RWPE1 (cell line): ENCODE measurements around the gene ZEB2.

ENCODE experiments used
- CTCF ChIA-PET: fragments of 350-600 bp; sonication (Branson Sonifier 250); formaldehyde crosslinking; extraction: SDS; loops from one replicate; lab custom pipeline; 2021; lab: Yijun Ruan, JAX
- POLR2A ChIA-PET: fragments of 400-600 bp; formaldehyde crosslinking; extraction: SDS; loops from one replicate; lab custom pipeline; 2020; ENCODE audit warnings: antibody characterized with exemption; ENCODE audit not compliant: low non-redundant PET; lab: Yijun Ruan, JAX
- DNase-seq: peaks from one replicate; pipeline ENCODE4 v3.0.0; 2012; ENCODE audit warnings: low spot score
- H3K27ac ChIP-seq: fragments of 450-650 bp; 2 replicates; pipeline ENCODE4 v1.5.1; 2017
- TF ChIP-seq, protein P1 (sequence below): fragments of 450-650 bp; conservative IDR thresholded peaks from 2 replicates; pipeline ENCODE4 v1.5.1; 2017; ENCODE audit warnings: low read depth, mild to moderate bottlenecking

Gene ZEB2

DNA sequence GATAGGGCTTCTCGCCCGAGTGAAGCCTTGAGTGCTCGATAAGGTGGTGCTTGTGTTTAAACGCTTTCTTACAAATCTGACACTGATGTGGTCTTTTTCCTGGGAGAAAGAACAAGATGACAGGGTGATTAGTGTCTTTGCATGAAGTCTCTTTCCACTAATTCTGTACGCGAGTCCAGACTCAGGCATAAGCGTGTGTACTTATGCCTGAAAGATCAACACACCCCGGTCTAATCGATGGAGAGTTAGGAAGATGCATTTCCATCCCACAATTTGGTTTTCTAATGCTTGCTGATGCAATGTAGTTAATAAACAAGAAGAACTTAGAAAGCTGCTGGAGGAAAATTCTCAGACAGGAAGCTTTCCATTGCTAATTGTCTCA lies 130.0 kb downstream of the ZEB2 start:
- peak overlapping the region; percentile 58 for H3K27ac ChIP-seq
- ChIA-PET POLR2A (no interaction called here), CTCF (no interaction called here)
- TF ChIP-seq, protein P1, sequence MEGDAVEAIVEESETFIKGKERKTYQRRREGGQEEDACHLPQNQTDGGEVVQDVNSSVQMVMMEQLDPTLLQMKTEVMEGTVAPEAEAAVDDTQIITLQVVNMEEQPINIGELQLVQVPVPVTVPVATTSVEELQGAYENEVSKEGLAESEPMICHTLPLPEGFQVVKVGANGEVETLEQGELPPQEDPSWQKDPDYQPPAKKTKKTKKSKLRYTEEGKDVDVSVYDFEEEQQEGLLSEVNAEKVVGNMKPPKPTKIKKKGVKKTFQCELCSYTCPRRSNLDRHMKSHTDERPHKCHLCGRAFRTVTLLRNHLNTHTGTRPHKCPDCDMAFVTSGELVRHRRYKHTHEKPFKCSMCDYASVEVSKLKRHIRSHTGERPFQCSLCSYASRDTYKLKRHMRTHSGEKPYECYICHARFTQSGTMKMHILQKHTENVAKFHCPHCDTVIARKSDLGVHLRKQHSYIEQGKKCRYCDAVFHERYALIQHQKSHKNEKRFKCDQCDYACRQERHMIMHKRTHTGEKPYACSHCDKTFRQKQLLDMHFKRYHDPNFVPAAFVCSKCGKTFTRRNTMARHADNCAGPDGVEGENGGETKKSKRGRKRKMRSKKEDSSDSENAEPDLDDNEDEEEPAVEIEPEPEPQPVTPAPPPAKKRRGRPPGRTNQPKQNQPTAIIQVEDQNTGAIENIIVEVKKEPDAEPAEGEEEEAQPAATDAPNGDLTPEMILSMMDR: no peak
- DNase-seq: no peak

DNA sequence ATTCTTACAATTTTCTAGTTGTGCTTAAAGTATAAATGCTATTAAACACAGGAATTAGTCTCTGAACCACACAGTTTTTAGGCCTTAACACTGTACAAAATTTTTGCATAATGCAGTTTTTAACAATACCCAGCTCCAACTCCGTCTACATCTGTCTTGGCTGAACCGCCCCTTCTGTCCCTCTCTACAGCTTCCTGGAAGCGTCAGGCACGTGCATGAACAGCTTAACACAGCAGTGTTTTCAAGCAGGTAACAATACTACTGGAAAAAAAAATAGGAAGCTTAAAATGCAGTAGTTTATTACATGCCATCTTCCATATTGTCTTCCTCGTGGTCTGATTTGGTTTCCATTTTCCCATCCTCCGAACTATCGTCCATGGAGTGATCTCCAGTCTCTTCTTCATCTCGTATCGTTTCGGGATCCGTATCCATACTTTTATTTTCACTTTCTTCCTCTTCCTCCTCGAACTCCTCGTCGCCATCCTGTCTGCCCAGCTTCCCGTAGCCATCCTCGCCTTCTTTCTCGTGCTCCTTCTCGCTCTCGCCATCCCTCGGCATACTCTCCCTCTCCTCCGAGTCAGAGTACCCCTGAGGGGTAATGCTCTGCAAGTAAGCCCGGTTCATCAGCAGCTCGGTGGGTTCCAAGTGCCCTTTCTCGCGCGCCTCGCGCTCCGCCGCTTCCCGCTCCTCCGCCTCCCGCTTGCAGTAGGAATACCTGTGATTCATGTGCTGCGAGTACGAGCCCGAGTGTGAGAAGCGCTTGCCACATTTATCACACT lies 130.6 kb downstream of the ZEB2 start:
- CTCF ChIA-PET: no interaction called here
- TF ChIP-seq, protein P1: no peak
- DNase-seq: peak; percentile 13
- POLR2A ChIA-PET: no interaction called here
- peak overlapping the region; percentile 58 for H3K27ac ChIP-seq

DNA sequence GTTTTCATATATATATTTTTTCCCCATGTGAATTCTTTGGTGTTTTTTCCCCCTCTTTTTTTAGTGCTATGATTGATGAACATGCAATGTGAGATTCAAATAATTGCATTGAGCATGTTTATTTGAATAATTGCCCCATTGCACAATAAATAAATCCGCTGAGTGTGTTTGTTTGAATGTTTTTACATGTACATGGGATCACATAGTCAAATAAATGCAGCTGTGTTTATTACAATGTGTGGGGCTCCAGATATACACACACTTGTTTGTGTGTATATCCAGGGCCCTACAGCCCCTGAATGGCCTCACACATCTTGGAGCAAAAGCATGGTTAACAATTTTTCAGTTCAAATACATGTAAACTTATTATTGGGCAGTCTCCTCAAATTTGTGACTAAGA lies 134.5 kb downstream of the ZEB2 start:
- ChIA-PET POLR2A (no interaction called here), CTCF (interaction anchor here (0.7 kb wide), 1 partner anchor 11 kb away, joined by 5 read pairs; no protein-coding TSS in a partner anchor)
- H3K27ac ChIP-seq: no peak overlapping the region
- DNase-seq: no peak
- TF ChIP-seq, protein P1: no peak

DNA sequence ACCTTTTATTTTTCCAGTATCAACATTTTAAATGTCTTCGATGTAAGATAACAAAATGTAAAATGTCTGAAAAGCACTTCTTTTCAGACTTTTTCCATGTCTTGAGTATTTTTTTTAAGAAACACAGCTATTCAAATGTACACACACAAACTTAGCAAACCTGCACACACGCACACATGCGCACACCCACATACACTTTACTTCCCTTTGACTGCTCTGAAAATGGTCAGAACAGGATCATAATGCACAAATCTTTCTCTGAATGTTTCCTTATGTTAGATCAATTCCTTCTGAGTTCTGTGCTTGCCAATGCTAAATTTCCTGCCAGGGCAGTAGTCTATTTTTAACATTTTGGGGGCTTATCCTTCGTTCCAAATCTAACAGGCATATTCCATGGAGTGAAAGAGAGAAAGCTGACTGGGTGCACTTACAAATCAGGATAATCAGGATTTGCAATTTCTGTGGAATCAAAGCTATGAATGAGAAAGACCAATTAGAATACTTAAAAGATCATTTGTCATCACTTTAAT lies 136.3 kb downstream of the ZEB2 start:
- ChIA-PET CTCF (interaction anchor here (0.6 kb wide), 1 partner anchor 86 kb away, joined by 3 read pairs; no protein-coding TSS in a partner anchor), POLR2A (no interaction called here)
- DNase-seq: no peak
- H3K27ac ChIP-seq: no peak overlapping the region
- TF ChIP-seq, protein P1: no peak

DNA sequence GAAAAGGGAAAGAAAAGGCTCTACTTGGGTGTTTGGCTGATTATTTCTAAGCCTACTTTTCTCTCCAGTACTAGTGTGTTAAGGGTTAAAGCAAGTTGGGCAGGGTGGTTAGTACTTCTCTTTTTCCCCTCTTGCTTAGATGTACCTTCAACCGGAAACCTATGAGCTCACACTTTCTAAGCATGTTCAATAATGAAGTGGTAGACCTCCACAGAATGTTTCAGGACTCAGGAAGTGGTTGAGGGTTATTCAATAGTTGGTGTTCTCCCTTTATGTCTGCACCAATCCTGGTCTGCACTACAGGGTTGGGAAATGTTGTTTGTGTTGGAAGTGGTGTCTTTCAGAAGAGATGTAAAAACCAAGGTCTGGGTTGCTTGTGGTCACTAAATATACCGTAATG lies 137.1 kb downstream of the ZEB2 start:
- ChIA-PET POLR2A (no interaction called here), CTCF (no interaction called here)
- TF ChIP-seq, protein P1: no peak
- no peak for DNase-seq
- no peak overlapping the region for H3K27ac ChIP-seq

DNA sequence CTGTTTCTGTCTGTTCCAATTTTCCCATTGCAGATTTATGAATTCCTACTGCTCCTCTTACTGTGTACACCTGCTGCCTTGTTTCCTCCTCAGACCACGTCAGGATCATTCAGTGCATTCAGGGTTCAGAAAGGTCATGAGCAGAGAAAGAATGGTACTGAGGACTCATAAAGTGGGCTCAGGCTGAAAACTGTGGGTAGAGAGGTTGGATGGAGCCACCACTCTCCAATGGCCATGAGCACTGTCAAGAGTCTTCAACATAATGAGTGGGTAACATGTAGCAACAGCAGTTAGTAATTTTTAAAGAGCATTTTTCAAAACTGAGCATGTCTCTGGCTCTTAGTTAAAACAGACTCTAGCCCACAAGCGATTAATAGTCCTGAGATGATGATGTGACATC lies 138.2 kb downstream of the ZEB2 start:
- no peak for DNase-seq
- TF ChIP-seq, protein P1: no peak
- no peak overlapping the region for H3K27ac ChIP-seq
- ChIA-PET CTCF (no interaction called here), POLR2A (no interaction called here)
